GM21447 (cell line): ENCODE measurements around the gene PLEKHG1.

Experiments used
- ATAC-seq: cut with Tn5 transposase; IDR thresholded peaks from one replicate; pipeline ENCODE4 v1.9.1; 2021; ENCODE audit not compliant: unreplicated experiment

Gene PLEKHG1

GRCh38 chr6:150637266-150637665 lies 37.6 kb downstream of the PLEKHG1 start:
- ATAC-seq: no peak

- ATAC-seq: no peak
Measured at GRCh38 chr6:150638267-150638666, 38.6 kb downstream of the PLEKHG1 start.

GRCh38 chr6:150638765-150639164 lies 39.1 kb downstream of the PLEKHG1 start:
- no peak for ATAC-seq

GRCh38 chr6:150639823-150640331 lies 40.2 kb downstream of the PLEKHG1 start:
- ATAC-seq: no peak

- ATAC-seq: peak; percentile 44
Measured at GRCh38 chr6:150640556-150641209, 41.0 kb downstream of the PLEKHG1 start.

GRCh38 chr6:150641398-150642139 lies 41.9 kb downstream of the PLEKHG1 start:
- ATAC-seq: peak; percentile 62

- no peak for ATAC-seq
Measured at GRCh38 chr6:150646228-150646627, 46.5 kb downstream of the PLEKHG1 start.

GRCh38 chr6:150647051-150647450 lies 47.4 kb downstream of the PLEKHG1 start:
- no peak for ATAC-seq
